Activated B cell treated with CpG ODN at 0.5 μM for 24 hours (primary cell): ENCODE results near the gene BGN. TPM values are rescaled to one million over a fixed set of nuclear protein-coding genes. Genes with fewer than 3 reads are reported as not detected.

Experiments
- ATAC-seq: fragments of 200-7000 bp; cut with Tn5 transposase; one replicate; pipeline ENCODE4 v1.10.0; 2021; ENCODE audit warnings: low read depth, mild to moderate bottlenecking, moderate library complexity
- CTCF ChIA-PET: fragments of 350-600 bp; sonication (Branson Sonifier 250); formaldehyde crosslinking; loops from one replicate; lab custom pipeline; 2021; ENCODE audit warnings: antibody characterized with exemption; lab: Charles Lee
- POLR2A ChIA-PET: fragments of 350-600 bp; sonication (Branson Sonifier 250); formaldehyde crosslinking; loops from one replicate; lab custom pipeline; 2021; ENCODE audit warnings: antibody characterized with exemption; lab: Charles Lee
- DNase-seq: peaks from one replicate; pipeline ENCODE4 v3.0.0; 2022
- H3K27ac Mint-ChIP-seq: one replicate; pipeline ENCODE4 v1.8.0; 2020; ENCODE audit warnings: mixed read lengths
- H3K27me3 Mint-ChIP-seq: one replicate; pipeline ENCODE4 v1.8.0; 2021; ENCODE audit warnings: mixed read lengths
- H3K36me3 Mint-ChIP-seq: one replicate; pipeline ENCODE4 v1.8.0; 2021; ENCODE audit warnings: low read depth, mixed read lengths
- H3K4me1 Mint-ChIP-seq: one replicate; pipeline ENCODE4 v1.8.0; 2021; ENCODE audit warnings: mixed read lengths
- H3K4me3 Mint-ChIP-seq: one replicate; pipeline ENCODE4 v1.8.0; 2020; ENCODE audit warnings: mild to moderate bottlenecking, mixed read lengths
- H3K9me3 Mint-ChIP-seq: one replicate; pipeline ENCODE4 v1.8.0; 2020; ENCODE audit warnings: mixed read lengths
- intact Hi-C: fragments of 100-400 bp; cut with micrococcal nuclease; formaldehyde crosslinking; loops from one replicate; pipeline ENCODE4 v1.15.1; 2024
- total RNA-seq: library from RNA; stranded (reverse); gene quantifications from 2 replicates; pipeline ENCODE4 v1.2.3, GENCODE V29; 2022
- TF ChIP-seq, protein P1 (sequence below): fragments of 200-600 bp; IDR thresholded peaks from one replicate; pipeline ENCODE4 v1.8.0; 2022; ENCODE audit warnings: antibody characterized with exemption, mild to moderate bottlenecking

Gene BGN
- total RNA-seq, 1 donor from 2014 or later: not detected

DNA sequence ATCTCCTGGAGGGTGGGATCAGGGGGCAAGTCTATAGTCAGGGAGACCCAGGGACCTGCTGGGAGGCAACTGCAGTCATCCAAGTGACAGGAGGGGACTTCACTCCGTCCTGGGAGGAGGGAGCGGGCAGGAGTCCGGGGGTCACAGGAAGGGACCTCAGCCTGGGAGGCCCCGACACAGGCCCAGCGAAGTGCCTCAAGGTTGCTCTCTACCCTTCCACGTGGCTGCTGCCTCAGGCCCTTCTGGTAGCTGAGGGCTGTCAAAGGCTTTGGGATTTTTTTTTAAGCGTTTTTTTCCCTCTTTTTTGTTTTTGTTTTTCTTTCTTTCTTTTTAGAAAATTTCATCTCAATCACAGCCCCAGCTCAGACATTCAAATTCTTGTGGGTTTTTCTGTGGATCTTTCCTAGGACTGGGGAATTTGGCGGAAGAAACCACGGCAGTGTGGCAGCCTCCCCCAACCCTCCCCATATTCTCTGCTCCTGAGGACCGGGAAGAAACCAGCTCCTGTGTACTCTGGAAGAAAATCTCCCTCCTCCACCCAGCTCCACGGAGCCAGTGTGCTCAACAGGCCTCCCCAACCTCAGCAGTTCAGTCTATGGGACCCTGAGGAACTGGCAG is 23.0 kb upstream of the BGN start:
- DNase-seq (no peak), ATAC-seq (no peak)
- CTCF ChIA-PET: interaction anchor here (0.7 to 1.3 kb wide), 2 partner anchors 36 to 255 kb away, joined by 3 to 8 read pairs; no protein-coding TSS in a partner anchor
- Mint-ChIP-seq H3K36me3 (peaks cover 7% of the 10 kb centered on the region), H3K4me1 (peaks cover 16% of the 10 kb centered on the region), H3K27me3 (no peaks in the 10 kb centered on the region), H3K9me3 (no peaks in the 10 kb centered on the region), H3K4me3 (no peak overlapping the region), H3K27ac (no peak overlapping the region)
- POLR2A ChIA-PET: interaction anchor here (0.6 to 1.3 kb wide), 2 partner anchors 189 to 439 kb away, joined by 3 to 4 read pairs; no protein-coding TSS in a partner anchor
- intact Hi-C loops: loop anchor here (2.0 kb wide), 2 partner anchors 125 to 253 kb away; partner anchors contain the start of genes ABCD1 and BCAP31
- TF ChIP-seq, protein P1, sequence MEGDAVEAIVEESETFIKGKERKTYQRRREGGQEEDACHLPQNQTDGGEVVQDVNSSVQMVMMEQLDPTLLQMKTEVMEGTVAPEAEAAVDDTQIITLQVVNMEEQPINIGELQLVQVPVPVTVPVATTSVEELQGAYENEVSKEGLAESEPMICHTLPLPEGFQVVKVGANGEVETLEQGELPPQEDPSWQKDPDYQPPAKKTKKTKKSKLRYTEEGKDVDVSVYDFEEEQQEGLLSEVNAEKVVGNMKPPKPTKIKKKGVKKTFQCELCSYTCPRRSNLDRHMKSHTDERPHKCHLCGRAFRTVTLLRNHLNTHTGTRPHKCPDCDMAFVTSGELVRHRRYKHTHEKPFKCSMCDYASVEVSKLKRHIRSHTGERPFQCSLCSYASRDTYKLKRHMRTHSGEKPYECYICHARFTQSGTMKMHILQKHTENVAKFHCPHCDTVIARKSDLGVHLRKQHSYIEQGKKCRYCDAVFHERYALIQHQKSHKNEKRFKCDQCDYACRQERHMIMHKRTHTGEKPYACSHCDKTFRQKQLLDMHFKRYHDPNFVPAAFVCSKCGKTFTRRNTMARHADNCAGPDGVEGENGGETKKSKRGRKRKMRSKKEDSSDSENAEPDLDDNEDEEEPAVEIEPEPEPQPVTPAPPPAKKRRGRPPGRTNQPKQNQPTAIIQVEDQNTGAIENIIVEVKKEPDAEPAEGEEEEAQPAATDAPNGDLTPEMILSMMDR: no peak

DNA sequence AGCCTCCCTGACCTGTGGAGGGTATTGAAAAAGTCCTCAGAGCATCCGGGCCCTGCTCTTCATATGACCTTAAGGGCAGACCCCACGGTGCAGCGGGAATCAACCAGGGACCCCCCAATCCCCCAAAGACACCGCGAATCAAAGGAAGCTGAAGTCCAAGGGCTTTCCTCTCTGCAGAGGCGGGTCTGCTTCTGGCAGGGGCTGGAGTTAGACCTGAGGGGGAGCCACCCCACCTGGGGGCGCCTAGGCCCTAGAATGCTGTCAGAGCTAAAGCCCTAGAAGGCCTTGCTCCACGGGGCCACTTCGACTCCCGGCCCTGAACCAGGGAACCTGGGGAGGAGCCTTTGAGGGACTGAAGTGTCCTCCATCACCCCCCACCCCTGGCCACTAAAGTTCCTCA is 21.7 kb upstream of the BGN start:
- no peak overlapping the region for H3K27ac Mint-ChIP-seq
- ATAC-seq (no peak), DNase-seq (no peak)
- CTCF ChIA-PET: no interaction called here
- no peaks in the 10 kb centered on the region for H3K27me3 Mint-ChIP-seq
- intact Hi-C loops: no loop called here
- no peaks in the 10 kb centered on the region for H3K9me3 Mint-ChIP-seq
- H3K36me3 Mint-ChIP-seq: no peaks in the 10 kb centered on the region
- POLR2A ChIA-PET: no interaction called here
- TF ChIP-seq, protein P1: no peak
- peaks cover 16% of the 10 kb centered on the region for H3K4me1 Mint-ChIP-seq
- no peak overlapping the region for H3K4me3 Mint-ChIP-seq

DNA sequence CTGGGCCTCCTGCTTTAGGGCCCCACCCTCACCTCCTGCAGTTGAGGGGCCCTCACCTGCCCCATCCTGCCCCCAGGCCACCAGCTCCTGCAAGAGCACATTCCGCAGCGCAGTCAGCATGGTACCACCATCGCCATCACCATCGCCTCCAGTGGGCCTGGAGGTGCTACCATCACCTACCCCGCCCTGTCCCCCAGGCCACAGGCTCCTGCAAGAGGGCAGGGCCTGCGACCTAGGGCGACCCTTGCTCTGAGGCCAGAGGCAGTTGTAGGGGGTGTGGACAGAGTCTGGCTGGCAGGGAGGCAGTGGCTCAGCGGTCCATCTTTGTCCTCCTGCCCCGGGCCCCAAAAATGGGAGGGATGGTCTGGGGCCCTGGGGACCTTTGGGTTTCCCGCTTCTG is 20.5 kb upstream of the BGN start:
- no peak for ATAC-seq
- CTCF ChIA-PET: no interaction called here
- Mint-ChIP-seq H3K4me3 (peak overlapping the region; percentile 62), H3K9me3 (no peaks in the 10 kb centered on the region), H3K36me3 (no peaks in the 10 kb centered on the region), H3K27me3 (no peaks in the 10 kb centered on the region), H3K4me1 (peaks cover 13% of the 10 kb centered on the region), H3K27ac (no peak overlapping the region)
- TF ChIP-seq, protein P1: no peak
- POLR2A ChIA-PET: no interaction called here
- intact Hi-C loops: no loop called here
- DNase-seq: no peak

DNA sequence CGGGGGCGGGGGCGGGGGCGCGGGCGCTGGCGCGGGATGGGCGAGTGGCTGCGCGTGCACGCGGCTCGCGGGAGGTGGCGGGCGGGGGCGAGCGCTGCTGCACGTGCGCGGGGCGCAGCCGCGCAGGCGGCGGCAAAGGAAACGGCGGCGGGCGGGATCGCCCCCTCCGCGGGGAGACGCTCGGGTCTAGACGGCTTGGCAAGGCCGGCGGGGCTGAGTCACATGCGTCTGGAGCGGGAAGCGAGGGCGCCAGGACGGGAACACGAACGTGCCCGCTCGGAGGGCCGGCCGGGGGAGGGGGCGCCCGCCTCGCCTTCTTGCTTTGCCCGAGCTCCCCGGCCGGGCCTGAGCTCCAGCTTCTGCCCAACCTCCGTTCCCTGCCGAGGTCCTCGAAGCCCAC is 20.1 kb upstream of the BGN start:
- no peaks in the 10 kb centered on the region for H3K36me3 Mint-ChIP-seq
- H3K9me3 Mint-ChIP-seq: no peaks in the 10 kb centered on the region
- ChIA-PET POLR2A (no interaction called here), CTCF (no interaction called here)
- H3K4me1 Mint-ChIP-seq: peaks cover 10% of the 10 kb centered on the region
- H3K4me3 Mint-ChIP-seq: peak overlapping the region; percentile 46
- H3K27ac Mint-ChIP-seq: no peak overlapping the region
- intact Hi-C loops: no loop called here
- TF ChIP-seq, protein P1: no peak
- DNase-seq (peak; percentile 27), ATAC-seq (no peak)
- H3K27me3 Mint-ChIP-seq: no peaks in the 10 kb centered on the region

DNA sequence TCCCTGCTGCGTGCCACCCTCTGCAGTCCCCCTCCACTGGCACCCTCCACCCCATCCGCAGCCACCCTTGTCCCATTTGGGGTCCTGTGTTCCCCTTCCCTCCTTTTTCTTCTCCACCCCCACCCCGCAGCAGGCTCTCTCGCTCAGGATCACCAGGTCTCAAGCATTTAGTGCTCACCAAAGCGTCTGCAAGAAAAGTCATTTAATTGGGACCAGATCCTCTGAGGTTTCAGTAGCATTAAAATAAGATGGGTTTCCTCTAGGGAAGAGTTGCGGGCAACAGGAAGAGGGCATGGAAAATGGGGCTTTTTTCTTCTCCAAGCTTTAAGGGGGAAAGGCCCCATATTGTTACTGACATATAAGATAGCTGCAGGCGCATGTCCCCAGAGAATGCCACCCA is 19.5 kb upstream of the BGN start:
- TF ChIP-seq, protein P1: no peak
- no peak overlapping the region for H3K27ac Mint-ChIP-seq
- POLR2A ChIA-PET: no interaction called here
- no peak for ATAC-seq
- intact Hi-C loops: no loop called here
- CTCF ChIA-PET: no interaction called here
- no peaks in the 10 kb centered on the region for H3K27me3 Mint-ChIP-seq
- DNase-seq: no peak
- no peaks in the 10 kb centered on the region for H3K36me3 Mint-ChIP-seq
- H3K9me3 Mint-ChIP-seq: no peaks in the 10 kb centered on the region
- peaks cover 9% of the 10 kb centered on the region for H3K4me1 Mint-ChIP-seq
- H3K4me3 Mint-ChIP-seq: peak overlapping the region; percentile 46
